DLD1 (cell line): ENCODE measurements around the gene DOCK10.

Experiments used
- in situ Hi-C: cut with HindIII; loops from 2 replicates; pipeline ENCODE4 v1.10.0; 2017; ENCODE audit warnings: low sequenced_read_pairs

The DOCK10 gene

GRCh38 chr2:225013425-225014365 lies 28.6 kb downstream of the DOCK10 start:
- in situ Hi-C loops = no loop called here

GRCh38 chr2:225011585-225011984 lies 30.7 kb downstream of the DOCK10 start:
- in situ Hi-C loops = no loop called here

- in situ Hi-C loops = no loop called here
These were observed 31.5 kb downstream of the DOCK10 start for GRCh38 chr2:225010804-225011203.

GRCh38 chr2:225009768-225010167 lies 32.5 kb downstream of the DOCK10 start:
- in situ Hi-C loops = no loop called here

GRCh38 chr2:225008935-225009334 lies 33.3 kb downstream of the DOCK10 start:
- in situ Hi-C loops = no loop called here

- in situ Hi-C loops = no loop called here
These were observed 34.0 kb downstream of the DOCK10 start for GRCh38 chr2:225008179-225008856.

GRCh38 chr2:225006730-225007129 lies 35.5 kb downstream of the DOCK10 start:
- in situ Hi-C loops = no loop called here

- in situ Hi-C loops = no loop called here
These were observed 37.7 kb downstream of the DOCK10 start for GRCh38 chr2:225004597-225004996.

GRCh38 chr2:225002656-225003045 lies 39.6 kb downstream of the DOCK10 start:
- in situ Hi-C loops = no loop called here

GRCh38 chr2:225002039-225002655 lies 40.1 kb downstream of the DOCK10 start:
- in situ Hi-C loops = no loop called here

GRCh38 chr2:224999754-225000153 lies 42.5 kb downstream of the DOCK10 start:
- in situ Hi-C loops = no loop called here

- in situ Hi-C loops = no loop called here
These were observed 42.9 kb downstream of the DOCK10 start for GRCh38 chr2:224999321-224999720.

GRCh38 chr2:224997802-224998201 lies 44.5 kb downstream of the DOCK10 start:
- in situ Hi-C loops = no loop called here

GRCh38 chr2:224995419-224995818 lies 46.8 kb downstream of the DOCK10 start:
- in situ Hi-C loops = no loop called here

- in situ Hi-C loops = no loop called here
These were observed 47.9 kb downstream of the DOCK10 start for GRCh38 chr2:224994242-224994823.

GRCh38 chr2:224990710-224991109 lies 51.6 kb downstream of the DOCK10 start:
- in situ Hi-C loops = no loop called here

GRCh38 chr2:224987733-224988132 lies 54.5 kb downstream of the DOCK10 start:
- in situ Hi-C loops = no loop called here

- in situ Hi-C loops = no loop called here
These were observed 55.8 kb downstream of the DOCK10 start for GRCh38 chr2:224986477-224986876.

- in situ Hi-C loops = no loop called here
These were observed 57.6 kb downstream of the DOCK10 start for GRCh38 chr2:224984637-224985036.

GRCh38 chr2:224983712-224984554 lies 58.3 kb downstream of the DOCK10 start:
- in situ Hi-C loops = no loop called here
